ENCODE measurements around the gene MRPL9.

DNA sequence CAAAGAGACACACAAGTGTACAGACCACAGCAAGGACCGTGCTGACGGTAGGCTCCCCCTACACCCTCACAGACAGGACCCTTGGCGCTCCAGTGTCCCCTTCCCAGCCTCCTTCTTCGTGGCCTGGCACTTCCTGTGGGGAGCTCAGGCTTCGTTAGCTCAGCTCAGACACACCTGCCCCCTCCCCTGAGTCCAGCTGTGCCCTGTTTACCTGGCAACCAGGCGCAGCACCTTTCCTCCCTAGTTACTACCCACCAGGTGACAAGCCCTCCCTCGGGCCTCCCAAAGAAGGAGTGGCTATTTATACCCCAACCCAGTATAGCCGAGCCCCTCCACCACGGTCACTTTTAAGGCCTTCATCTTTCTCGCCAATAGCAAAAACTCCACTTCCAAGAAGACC is 51.3 kb downstream of the MRPL9 start:
- TF ChIP-seq, protein P1, sequence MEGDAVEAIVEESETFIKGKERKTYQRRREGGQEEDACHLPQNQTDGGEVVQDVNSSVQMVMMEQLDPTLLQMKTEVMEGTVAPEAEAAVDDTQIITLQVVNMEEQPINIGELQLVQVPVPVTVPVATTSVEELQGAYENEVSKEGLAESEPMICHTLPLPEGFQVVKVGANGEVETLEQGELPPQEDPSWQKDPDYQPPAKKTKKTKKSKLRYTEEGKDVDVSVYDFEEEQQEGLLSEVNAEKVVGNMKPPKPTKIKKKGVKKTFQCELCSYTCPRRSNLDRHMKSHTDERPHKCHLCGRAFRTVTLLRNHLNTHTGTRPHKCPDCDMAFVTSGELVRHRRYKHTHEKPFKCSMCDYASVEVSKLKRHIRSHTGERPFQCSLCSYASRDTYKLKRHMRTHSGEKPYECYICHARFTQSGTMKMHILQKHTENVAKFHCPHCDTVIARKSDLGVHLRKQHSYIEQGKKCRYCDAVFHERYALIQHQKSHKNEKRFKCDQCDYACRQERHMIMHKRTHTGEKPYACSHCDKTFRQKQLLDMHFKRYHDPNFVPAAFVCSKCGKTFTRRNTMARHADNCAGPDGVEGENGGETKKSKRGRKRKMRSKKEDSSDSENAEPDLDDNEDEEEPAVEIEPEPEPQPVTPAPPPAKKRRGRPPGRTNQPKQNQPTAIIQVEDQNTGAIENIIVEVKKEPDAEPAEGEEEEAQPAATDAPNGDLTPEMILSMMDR (IDR thresholded peaks at IDR 0.05), result no peak
- TF ChIP-seq EZH2 (IDR thresholded peaks at IDR 0.05; ENCODE audit: borderline replicate concordance, insufficient read depth, low read depth, low read length, poor library complexity, severe bottlenecking), result no peak
